Measurements from ENCODE around the gene ARHGAP15. TPM values are rescaled to one million over a fixed set of nuclear protein-coding genes. Genes with fewer than 3 reads are reported as not detected.

Gene ARHGAP15
- total and polyA plus RNA-seq, 12 donors: 1.3 to 7.7 (median 2.8) TPM

DNA sequence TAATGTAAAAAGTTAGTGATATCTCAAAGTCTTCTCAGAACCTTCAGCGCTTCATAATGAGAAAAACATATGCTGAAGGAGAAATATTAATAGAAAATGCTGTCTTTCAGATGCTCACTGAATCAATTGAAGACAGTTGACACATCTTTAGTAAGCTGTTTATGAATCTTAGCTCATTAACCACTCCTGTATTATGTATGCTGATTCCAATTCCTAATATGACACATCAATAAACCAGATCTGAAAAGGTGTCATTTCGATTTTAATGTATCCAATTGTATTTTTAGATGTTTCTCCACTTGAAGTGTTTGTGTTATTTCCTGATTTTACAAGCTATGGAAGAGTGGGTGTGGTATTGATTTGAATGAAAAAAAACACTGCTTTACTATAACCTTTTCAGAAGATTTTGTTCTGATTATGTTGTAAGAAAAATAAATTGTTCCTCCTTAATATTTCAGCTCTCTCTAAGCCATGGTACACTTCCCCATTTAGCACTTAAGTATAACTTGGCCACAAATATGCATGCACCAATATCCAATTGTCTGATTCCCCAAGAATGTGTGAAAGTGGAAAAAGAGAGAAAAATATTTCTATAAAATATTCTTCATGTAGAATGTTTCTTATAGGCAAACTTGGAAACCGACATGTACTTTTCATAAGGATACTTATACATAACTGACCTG, 569.8 kb downstream of the ARHGAP15 start:
- H3K4me3 ChIP-seq: no peak overlapping the region
- intact Hi-C loops (cut with DNase I): no loop called here
- 67 to 81% methylated on average over 3 of the region's 3 CpGs for WGBS, 2 donors
- no peak for TF ChIP-seq CTCF (IDR thresholded peaks at IDR 0.05)
- H3K36me3 ChIP-seq: peaks cover 0 to 7% (median 0%) of the 10 kb centered on the region in 9 donors
- DNase-seq: no peak
- no peaks in the 10 kb centered on the region for H3K27me3 ChIP-seq
- H3K27ac ChIP-seq: no peak overlapping the region
- H3K4me1 ChIP-seq: peaks cover 0 to 5% (median 0%) of the 10 kb centered on the region in 9 donors
- ATAC-seq: no peak
- no peaks in the 10 kb centered on the region for H3K9me3 ChIP-seq

- no peaks in the 10 kb centered on the region for H3K27me3 ChIP-seq
- H3K36me3 ChIP-seq: peaks cover 0 to 13% (median 0%) of the 10 kb centered on the region in 9 donors
- TF ChIP-seq CTCF (IDR thresholded peaks at IDR 0.05): no peak
- 80 to 84% methylated on average over 2 of the region's 2 CpGs for WGBS, 2 donors
- no peak for ATAC-seq
- DNase-seq: no peak
- intact Hi-C loops (cut with DNase I): no loop called here
- no peak overlapping the region for H3K27ac ChIP-seq
- no peak overlapping the region for H3K4me3 ChIP-seq
- peaks cover 0 to 5% (median 0%) of the 10 kb centered on the region in 9 donors for H3K4me1 ChIP-seq
- H3K9me3 ChIP-seq: no peaks in the 10 kb centered on the region
Observed at GRCh38 chr2:143700865-143701264, 571.6 kb downstream of the ARHGAP15 start.

DNA sequence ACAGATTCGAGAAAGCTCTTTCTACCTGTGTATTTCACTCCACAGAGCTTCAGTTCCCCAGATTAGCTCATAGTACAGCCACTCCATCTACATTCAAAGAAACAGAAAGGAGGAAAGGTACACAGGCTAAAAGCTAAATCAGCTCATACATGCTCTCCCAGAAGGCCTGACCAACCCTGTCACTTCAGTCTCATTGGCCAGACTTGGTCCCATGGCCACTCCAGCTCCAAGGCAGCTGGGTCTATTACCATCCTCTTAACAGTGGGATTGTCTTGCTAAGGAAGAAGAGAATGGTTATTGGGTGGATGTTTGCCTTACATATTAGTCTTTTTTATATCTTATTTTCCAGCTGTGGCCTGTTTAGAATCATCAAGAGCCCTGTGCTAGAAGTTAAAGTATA, 572.6 kb downstream of the ARHGAP15 start:
- 90 to 94% methylated on average over 1 of the region's 1 CpG for WGBS, 2 donors
- no peaks in the 10 kb centered on the region for H3K9me3 ChIP-seq
- H3K27ac ChIP-seq: no peak overlapping the region
- intact Hi-C loops (cut with DNase I): no loop called here
- peaks cover 0 to 5% (median 0%) of the 10 kb centered on the region in 9 donors for H3K4me1 ChIP-seq
- no peaks in the 10 kb centered on the region for H3K27me3 ChIP-seq
- H3K4me3 ChIP-seq: no peak overlapping the region
- no peak for TF ChIP-seq CTCF (IDR thresholded peaks at IDR 0.05)
- no peak for ATAC-seq
- peaks cover 0 to 20% (median 0%) of the 10 kb centered on the region in 9 donors for H3K36me3 ChIP-seq
- no peak for DNase-seq

- DNase-seq (no peak), ATAC-seq (no peak)
- Histone ChIP-seq H3K9me3 (no peaks in the 10 kb centered on the region), H3K4me3 (no peak overlapping the region), H3K36me3 (peaks cover 0 to 20% (median 0%) of the 10 kb centered on the region in 9 donors), H3K27ac (no peak overlapping the region), H3K27me3 (no peaks in the 10 kb centered on the region), H3K4me1 (peaks cover 0 to 5% (median 0%) of the 10 kb centered on the region in 9 donors)
- no peak for TF ChIP-seq CTCF (IDR thresholded peaks at IDR 0.05)
- WGBS, 2 donors: 79 to 83% methylated on average over 1 of the region's 1 CpG
- intact Hi-C loops (cut with DNase I): no loop called here
Observed at GRCh38 chr2:143702931-143703330, 573.7 kb downstream of the ARHGAP15 start.

Data from heart right ventricle (tissue), 16 donors.